ENCODE measurements around the gene KEL.

DNA sequence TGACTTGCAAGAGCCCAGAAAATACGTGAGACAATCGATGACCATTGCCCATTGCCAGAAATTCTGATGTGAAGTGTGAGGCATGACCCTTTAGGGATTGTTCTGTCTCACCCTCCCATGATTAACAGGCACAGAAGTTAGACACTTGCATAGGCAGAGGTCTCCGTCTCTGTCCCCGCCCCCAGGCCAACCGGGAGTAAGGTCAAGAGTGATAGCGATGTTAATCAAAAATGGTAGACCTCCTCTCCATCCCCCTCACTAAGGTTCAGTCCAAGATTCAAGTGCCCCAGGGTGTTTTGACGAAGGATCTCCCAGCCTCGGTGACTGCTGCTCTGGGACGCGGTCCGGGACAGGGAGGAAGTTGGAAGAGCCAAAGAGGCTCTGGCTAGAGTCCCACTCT lies 53.9 kb downstream of the KEL start:
- no peak for TF ChIP-seq SUZ12 (IDR thresholded peaks at IDR 0.05; ENCODE audit: extremely low read depth, insufficient read depth, insufficient read length)
- TF ChIP-seq ZNF274 (IDR thresholded peaks at IDR 0.05; ENCODE audit: low read depth, low read length): no peak
